Activated CD4-positive, alpha-beta T cell treated with anti-CD3 and anti-CD28 coated beads, Interleukin-2, amount 10 ng/mL, durations not matched to agents 7 days and 5 days (primary cell): ENCODE measurements around the gene ASCC3. TPM values are rescaled to one million over a fixed set of nuclear protein-coding genes. Genes with fewer than 3 reads are reported as not detected.

Experiments
- CTCF ChIA-PET: fragments of 350-600 bp; sonication (Branson Sonifier 250); formaldehyde crosslinking; loops from one replicate; lab custom pipeline; 2021; ENCODE audit warnings: antibody characterized with exemption; lab: Charles Lee
- POLR2A ChIA-PET: fragments of 350-600 bp; sonication (Branson Sonifier 250); formaldehyde crosslinking; loops from one replicate; lab custom pipeline; 2021; ENCODE audit warnings: antibody characterized with exemption; lab: Charles Lee
- DNase-seq: peaks from one replicate; pipeline ENCODE4 v3.0.0-alpha.2; 2020
- H3K27ac Mint-ChIP-seq: one replicate; pipeline ENCODE4 v1.8.0; 2021; ENCODE audit warnings: mild to moderate bottlenecking, moderate library complexity, mixed read lengths
- H3K27me3 Mint-ChIP-seq: one replicate; pipeline ENCODE4 v1.8.0; 2021; ENCODE audit warnings: mixed read lengths
- H3K36me3 Mint-ChIP-seq: one replicate; pipeline ENCODE4 v1.8.0; 2021; ENCODE audit warnings: low read depth, mixed read lengths
- H3K4me1 Mint-ChIP-seq: one replicate; pipeline ENCODE4 v1.8.0; 2021; ENCODE audit warnings: mixed read lengths
- H3K4me3 Mint-ChIP-seq: one replicate; pipeline ENCODE4 v1.8.0; 2021; ENCODE audit warnings: mild to moderate bottlenecking, moderate library complexity, mixed read lengths
- H3K9me3 Mint-ChIP-seq: one replicate; pipeline ENCODE4 v1.8.0; 2021; ENCODE audit warnings: mixed read lengths
- total RNA-seq, 2 experiments: library from RNA; stranded (reverse); gene quantifications; one replicate each; pipeline ENCODE4 v1.2.3, GENCODE V29; 2021

The ASCC3 gene
- total RNA-seq, 2 experiments from 2014 or later, result 54.3 to 55.3 TPM

- no peaks in the 10 kb centered on the region for H3K36me3 Mint-ChIP-seq
- H3K27me3 Mint-ChIP-seq, result peaks cover 38% of the 10 kb centered on the region
- H3K27ac Mint-ChIP-seq, result no peak overlapping the region
- POLR2A ChIA-PET, result no interaction called here
- no peak overlapping the region for H3K4me3 Mint-ChIP-seq
- H3K4me1 Mint-ChIP-seq, result no peaks in the 10 kb centered on the region
- CTCF ChIA-PET, result no interaction called here
- H3K9me3 Mint-ChIP-seq, result no peaks in the 10 kb centered on the region
- DNase-seq, result no peak
Observed at GRCh38 chr6:100491952-100492670, 389.0 kb downstream of the ASCC3 start.

- ChIA-PET CTCF (no interaction called here), POLR2A (no interaction called here)
- no peak for DNase-seq
- Mint-ChIP-seq H3K4me3 (no peak overlapping the region), H3K27me3 (peaks cover 42% of the 10 kb centered on the region), H3K27ac (no peak overlapping the region), H3K9me3 (no peaks in the 10 kb centered on the region), H3K36me3 (no peaks in the 10 kb centered on the region), H3K4me1 (no peaks in the 10 kb centered on the region)
Observed at GRCh38 chr6:100490065-100490464, 391.1 kb downstream of the ASCC3 start.

GRCh38 chr6:100488244-100488643 lies 392.9 kb downstream of the ASCC3 start:
- ChIA-PET POLR2A (no interaction called here), CTCF (interaction anchor here (0.7 kb wide), 1 partner anchor 27 kb away, joined by 3 read pairs; no protein-coding TSS in a partner anchor)
- H3K9me3 Mint-ChIP-seq, result no peaks in the 10 kb centered on the region
- no peaks in the 10 kb centered on the region for H3K4me1 Mint-ChIP-seq
- no peak overlapping the region for H3K27ac Mint-ChIP-seq
- no peak overlapping the region for H3K4me3 Mint-ChIP-seq
- no peaks in the 10 kb centered on the region for H3K36me3 Mint-ChIP-seq
- DNase-seq, result no peak
- peaks cover 33% of the 10 kb centered on the region for H3K27me3 Mint-ChIP-seq

GRCh38 chr6:100487638-100488037 lies 393.5 kb downstream of the ASCC3 start:
- POLR2A ChIA-PET, result no interaction called here
- H3K27ac Mint-ChIP-seq, result no peak overlapping the region
- no peaks in the 10 kb centered on the region for H3K9me3 Mint-ChIP-seq
- H3K27me3 Mint-ChIP-seq, result peaks cover 30% of the 10 kb centered on the region
- CTCF ChIA-PET, result interaction anchor here (1.0 kb wide), 1 partner anchor 15 kb away, joined by 3 read pairs; no protein-coding TSS in a partner anchor
- H3K36me3 Mint-ChIP-seq, result no peaks in the 10 kb centered on the region
- H3K4me3 Mint-ChIP-seq, result no peak overlapping the region
- no peak for DNase-seq
- H3K4me1 Mint-ChIP-seq, result no peaks in the 10 kb centered on the region

DNA sequence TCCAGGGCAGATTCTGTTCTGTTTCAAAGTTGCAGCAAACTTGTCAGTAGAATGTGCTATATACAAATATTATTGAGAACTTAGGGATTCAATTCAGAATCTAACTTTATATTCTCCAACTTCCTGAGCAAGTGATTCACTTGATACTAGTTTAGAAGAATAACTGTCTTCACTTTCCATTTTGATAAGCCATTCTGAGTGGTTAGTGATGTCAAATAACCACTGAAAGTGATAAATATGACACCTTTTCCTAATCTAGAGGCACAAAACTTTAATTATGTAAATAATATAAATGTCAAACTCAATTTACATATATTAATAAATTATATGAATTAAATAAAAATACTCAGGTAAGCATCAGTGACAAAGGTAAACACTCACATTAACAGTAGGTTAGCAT lies 395.9 kb downstream of the ASCC3 start:
- H3K9me3 Mint-ChIP-seq, result no peaks in the 10 kb centered on the region
- ChIA-PET CTCF (no interaction called here), POLR2A (no interaction called here)
- H3K27ac Mint-ChIP-seq, result no peak overlapping the region
- no peaks in the 10 kb centered on the region for H3K36me3 Mint-ChIP-seq
- H3K27me3 Mint-ChIP-seq, result peaks cover 19% of the 10 kb centered on the region
- no peaks in the 10 kb centered on the region for H3K4me1 Mint-ChIP-seq
- DNase-seq, result no peak
- H3K4me3 Mint-ChIP-seq, result no peak overlapping the region

DNA sequence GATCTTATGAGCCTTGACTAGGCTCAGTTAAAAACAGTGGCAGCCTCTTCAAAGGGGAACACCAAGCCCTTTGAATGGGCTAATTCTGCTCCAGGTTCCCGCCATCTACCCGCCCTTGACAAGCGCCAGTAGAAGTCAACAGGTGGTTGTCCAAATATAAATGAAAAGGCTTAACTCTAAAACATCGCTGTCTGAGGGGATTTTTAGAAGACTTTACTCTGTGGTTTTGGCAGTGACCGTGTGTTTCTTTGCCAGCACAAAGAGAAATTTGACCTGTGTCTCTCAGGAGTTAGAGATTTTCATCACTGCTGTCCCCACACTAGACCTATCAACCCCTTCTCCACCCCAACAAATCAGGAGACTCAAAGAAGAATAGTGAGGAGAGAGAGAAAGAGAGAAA lies 396.7 kb downstream of the ASCC3 start:
- H3K9me3 Mint-ChIP-seq, result no peaks in the 10 kb centered on the region
- ChIA-PET POLR2A (no interaction called here), CTCF (no interaction called here)
- no peaks in the 10 kb centered on the region for H3K36me3 Mint-ChIP-seq
- H3K27ac Mint-ChIP-seq, result no peak overlapping the region
- H3K4me3 Mint-ChIP-seq, result no peak overlapping the region
- H3K27me3 Mint-ChIP-seq, result peaks cover 16% of the 10 kb centered on the region
- no peak for DNase-seq
- no peaks in the 10 kb centered on the region for H3K4me1 Mint-ChIP-seq

- Mint-ChIP-seq H3K36me3 (no peaks in the 10 kb centered on the region), H3K9me3 (no peaks in the 10 kb centered on the region), H3K27ac (no peak overlapping the region), H3K27me3 (peaks cover 14% of the 10 kb centered on the region), H3K4me3 (no peak overlapping the region), H3K4me1 (no peaks in the 10 kb centered on the region)
- ChIA-PET POLR2A (no interaction called here), CTCF (no interaction called here)
- no peak for DNase-seq
Observed at GRCh38 chr6:100482698-100483097, 398.4 kb downstream of the ASCC3 start.

- no peaks in the 10 kb centered on the region for H3K9me3 Mint-ChIP-seq
- no peaks in the 10 kb centered on the region for H3K4me1 Mint-ChIP-seq
- ChIA-PET CTCF (no interaction called here), POLR2A (no interaction called here)
- H3K27ac Mint-ChIP-seq, result no peak overlapping the region
- no peak for DNase-seq
- no peaks in the 10 kb centered on the region for H3K36me3 Mint-ChIP-seq
- H3K4me3 Mint-ChIP-seq, result no peak overlapping the region
- H3K27me3 Mint-ChIP-seq, result peaks cover 19% of the 10 kb centered on the region
Observed at GRCh38 chr6:100479179-100480035, 401.7 kb downstream of the ASCC3 start.

GRCh38 chr6:100475554-100476320 lies 405.4 kb downstream of the ASCC3 start:
- no peaks in the 10 kb centered on the region for H3K9me3 Mint-ChIP-seq
- no peaks in the 10 kb centered on the region for H3K4me1 Mint-ChIP-seq
- DNase-seq, result no peak
- ChIA-PET CTCF (no interaction called here), POLR2A (no interaction called here)
- H3K27ac Mint-ChIP-seq, result no peak overlapping the region
- no peak overlapping the region for H3K4me3 Mint-ChIP-seq
- no peaks in the 10 kb centered on the region for H3K36me3 Mint-ChIP-seq
- peaks cover 42% of the 10 kb centered on the region for H3K27me3 Mint-ChIP-seq

- no peak overlapping the region for H3K27ac Mint-ChIP-seq
- no peaks in the 10 kb centered on the region for H3K36me3 Mint-ChIP-seq
- DNase-seq, result no peak
- peaks cover 1% of the 10 kb centered on the region for H3K9me3 Mint-ChIP-seq
- no peak overlapping the region for H3K4me3 Mint-ChIP-seq
- peaks cover 62% of the 10 kb centered on the region for H3K27me3 Mint-ChIP-seq
- ChIA-PET POLR2A (no interaction called here), CTCF (interaction anchor here (1.1 kb wide), 1 partner anchor 11 kb away, joined by 3 read pairs; no protein-coding TSS in a partner anchor)
- no peaks in the 10 kb centered on the region for H3K4me1 Mint-ChIP-seq
Observed at GRCh38 chr6:100473182-100473581, 407.9 kb downstream of the ASCC3 start.

DNA sequence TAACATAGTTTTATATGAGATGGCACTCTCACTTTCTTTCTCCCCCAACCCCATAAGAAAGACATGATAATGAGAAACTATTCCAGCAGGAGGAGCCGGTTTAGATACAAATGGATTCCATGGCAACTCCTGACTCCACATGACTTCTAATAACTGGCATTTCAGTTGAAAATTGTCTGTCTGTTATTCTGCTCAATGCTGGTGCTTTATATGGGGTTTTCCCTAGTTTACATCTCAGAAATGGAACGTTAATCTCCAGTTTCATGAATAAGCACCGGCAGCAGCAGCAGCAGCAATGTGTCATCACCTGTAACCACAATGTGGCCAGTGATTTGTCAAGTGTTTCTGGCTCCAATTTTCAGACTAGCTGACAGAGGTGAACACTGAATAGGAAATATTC lies 408.5 kb downstream of the ASCC3 start:
- no peak for DNase-seq
- peaks cover 1% of the 10 kb centered on the region for H3K9me3 Mint-ChIP-seq
- no peak overlapping the region for H3K4me3 Mint-ChIP-seq
- peaks cover 65% of the 10 kb centered on the region for H3K27me3 Mint-ChIP-seq
- peaks cover 3% of the 10 kb centered on the region for H3K4me1 Mint-ChIP-seq
- ChIA-PET POLR2A (no interaction called here), CTCF (interaction anchor here (1.2 kb wide), 1 partner anchor 10 kb away, joined by 3 read pairs; no protein-coding TSS in a partner anchor)
- no peak overlapping the region for H3K27ac Mint-ChIP-seq
- H3K36me3 Mint-ChIP-seq, result peaks cover 4% of the 10 kb centered on the region

- Mint-ChIP-seq H3K36me3 (peaks cover 7% of the 10 kb centered on the region), H3K4me3 (no peak overlapping the region), H3K27me3 (peaks cover 77% of the 10 kb centered on the region), H3K9me3 (peaks cover 6% of the 10 kb centered on the region), H3K4me1 (peaks cover 6% of the 10 kb centered on the region), H3K27ac (no peak overlapping the region)
- POLR2A ChIA-PET, result no interaction called here
- DNase-seq, result no peak
- CTCF ChIA-PET, result interaction anchor here (0.9 kb wide), 1 partner anchor 10 kb away, joined by 3 read pairs; no protein-coding TSS in a partner anchor
Observed at GRCh38 chr6:100470422-100471120, 410.6 kb downstream of the ASCC3 start.
